Measurements from ENCODE around the gene LSS. TPM values are rescaled to one million over a fixed set of nuclear protein-coding genes. Genes with fewer than 3 reads are reported as not detected.

LSS gene
- total RNA-seq, 2 donors from 2014 or later: 78.2 to 142 TPM

- TF ChIP-seq CTCF (IDR thresholded peaks at IDR 0.05): no peak
Observed at GRCh38 chr21:46157987-46158451, 70.6 kb downstream of the LSS start.

GRCh38 chr21:46157396-46157986 is 71.1 kb downstream of the LSS start:
- intact Hi-C loops (cut with DNase I): no loop called here
- Histone ChIP-seq H3K4me1 (no peaks in the 10 kb centered on the region), H3K27me3 (no peaks in the 10 kb centered on the region), H3K36me3 (no peaks in the 10 kb centered on the region), H3K9me3 (no peaks in the 10 kb centered on the region), H3K4me3 (no peak overlapping the region), H3K27ac (no peak overlapping the region), H3K9ac (ENCODE audit: low read depth in 2 of 2, low read length in 2 of 2) (no peak overlapping the region)
- no peak for DNase-seq
- TF ChIP-seq CTCF (IDR thresholded peaks at IDR 0.05): no peak

More at GRCh38 chr21:46157987-46158451, 70.6 kb downstream of the LSS start:
- no peak overlapping the region for H3K4me3 ChIP-seq
- no peaks in the 10 kb centered on the region for H3K4me1 ChIP-seq
- no peak overlapping the region for H3K27ac ChIP-seq
- intact Hi-C loops (cut with DNase I): no loop called here
- no peaks in the 10 kb centered on the region for H3K36me3 ChIP-seq
- no peak for DNase-seq
- H3K9ac ChIP-seq (ENCODE audit: low read depth in 2 of 2, low read length in 2 of 2): no peak overlapping the region
- no peaks in the 10 kb centered on the region for H3K27me3 ChIP-seq
- no peaks in the 10 kb centered on the region for H3K9me3 ChIP-seq

- no peaks in the 10 kb centered on the region for H3K27me3 ChIP-seq
Observed at GRCh38 chr21:46156678-46157077, 71.9 kb downstream of the LSS start.

GRCh38 chr21:46156378-46156645 is 72.3 kb downstream of the LSS start:
- H3K9ac ChIP-seq (ENCODE audit: low read depth in 2 of 2, low read length in 2 of 2): no peak overlapping the region
- DNase-seq: no peak
- H3K27me3 ChIP-seq: no peaks in the 10 kb centered on the region
- H3K4me1 ChIP-seq: no peaks in the 10 kb centered on the region
- TF ChIP-seq CTCF (IDR thresholded peaks at IDR 0.05): no peak
- no peaks in the 10 kb centered on the region for H3K9me3 ChIP-seq
- H3K36me3 ChIP-seq: no peaks in the 10 kb centered on the region
- intact Hi-C loops (cut with DNase I): no loop called here
- no peak overlapping the region for H3K4me3 ChIP-seq
- H3K27ac ChIP-seq: no peak overlapping the region

More at GRCh38 chr21:46156678-46157077, 71.9 kb downstream of the LSS start:
- Histone ChIP-seq H3K9ac (ENCODE audit: low read depth in 2 of 2, low read length in 2 of 2) (no peak overlapping the region), H3K9me3 (no peaks in the 10 kb centered on the region), H3K4me3 (no peak overlapping the region), H3K4me1 (no peaks in the 10 kb centered on the region), H3K27ac (no peak overlapping the region), H3K36me3 (no peaks in the 10 kb centered on the region)
- no peak for TF ChIP-seq CTCF (IDR thresholded peaks at IDR 0.05)
- no peak for DNase-seq
- intact Hi-C loops (cut with DNase I): no loop called here

- no peak within 1 kb of the TSS for H3K4me3 ChIP-seq
- H3K9ac ChIP-seq (ENCODE audit: low read depth in 2 of 2, low read length in 2 of 2): no peak within 1 kb of the TSS
- intact Hi-C loops (cut with DNase I): no loop called here
- H3K27me3 ChIP-seq: no peaks in the 10 kb centered on the region
- H3K9me3 ChIP-seq: no peaks in the 10 kb centered on the region
- H3K27ac ChIP-seq: no peak within 1 kb of the TSS
- TF ChIP-seq CTCF (IDR thresholded peaks at IDR 0.05): no peak
- DNase-seq: no peak
- H3K4me1 ChIP-seq: no peaks in the 10 kb centered on the region
- no peaks in the 10 kb centered on the region for H3K36me3 ChIP-seq
Observed at GRCh38 chr21:46155514-46156377, 72.8 kb downstream of the LSS start, which contains the start of gene FTCD. FTCD (minus strand) TSS chr21:46155579; CDS start chr21:46155523, 56 bp downstream.

Data from colonic mucosa (tissue), 4 donors.